GM21576 (cell line): ENCODE results near the gene TMEM30A.

Experiments used
- ATAC-seq: cut with Tn5 transposase; IDR thresholded peaks from one replicate; pipeline ENCODE4 v1.9.1; 2021; ENCODE audit warnings: mild to moderate bottlenecking, moderate library complexity; ENCODE audit not compliant: unreplicated experiment

Gene TMEM30A

GRCh38 chr6:75284632-75285282, at the start of gene TMEM30A:
Gene TMEM30A, minus strand, starts transcription at chr6:75284792. Its CDS starts 154 bp downstream, at chr6:75284638.
- ATAC-seq: peak; percentile 85

- ATAC-seq: no peak
Measured at GRCh38 chr6:75333676-75334200, 49.1 kb upstream of the TMEM30A start.

- ATAC-seq: no peak
Measured at GRCh38 chr6:75331151-75331550, 46.6 kb upstream of the TMEM30A start.

DNA sequence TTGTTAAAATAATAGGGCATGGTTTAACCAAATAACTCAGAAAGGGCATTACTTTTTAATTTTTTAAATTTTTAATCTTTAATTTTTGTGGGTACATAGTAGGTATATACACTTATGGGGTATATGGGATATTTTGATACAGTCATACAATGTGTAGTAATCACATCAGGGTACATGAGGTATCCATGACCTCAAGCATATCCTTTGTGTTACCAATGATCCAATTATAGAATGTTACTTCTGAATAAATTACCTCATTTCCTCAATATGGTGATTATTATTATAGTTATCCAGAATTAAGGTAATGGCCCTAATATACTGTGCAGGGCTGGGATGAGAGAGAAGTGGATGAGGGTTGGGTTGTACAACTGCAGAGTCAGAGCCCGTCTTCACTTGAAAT, 45.1 kb upstream of the TMEM30A start:
- ATAC-seq: no peak

DNA sequence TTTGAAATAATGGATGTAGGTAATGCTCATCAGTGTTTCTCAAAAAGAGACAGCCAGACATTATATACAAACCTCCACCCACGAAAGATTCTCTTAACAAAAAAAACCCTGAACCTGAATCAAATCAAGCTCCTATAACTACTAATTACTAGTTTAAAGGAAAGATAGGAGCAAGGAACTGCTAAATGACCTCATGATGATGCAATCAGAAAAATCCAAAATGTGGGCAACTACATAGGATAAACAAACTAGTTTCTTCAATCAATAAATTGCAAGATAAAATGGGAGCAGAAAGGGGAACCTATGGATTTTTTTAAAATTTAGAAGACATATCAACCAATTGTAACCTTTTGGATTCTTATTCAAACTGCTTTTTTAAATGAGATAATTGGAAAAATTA, 43.2 kb upstream of the TMEM30A start:
- ATAC-seq: no peak

DNA sequence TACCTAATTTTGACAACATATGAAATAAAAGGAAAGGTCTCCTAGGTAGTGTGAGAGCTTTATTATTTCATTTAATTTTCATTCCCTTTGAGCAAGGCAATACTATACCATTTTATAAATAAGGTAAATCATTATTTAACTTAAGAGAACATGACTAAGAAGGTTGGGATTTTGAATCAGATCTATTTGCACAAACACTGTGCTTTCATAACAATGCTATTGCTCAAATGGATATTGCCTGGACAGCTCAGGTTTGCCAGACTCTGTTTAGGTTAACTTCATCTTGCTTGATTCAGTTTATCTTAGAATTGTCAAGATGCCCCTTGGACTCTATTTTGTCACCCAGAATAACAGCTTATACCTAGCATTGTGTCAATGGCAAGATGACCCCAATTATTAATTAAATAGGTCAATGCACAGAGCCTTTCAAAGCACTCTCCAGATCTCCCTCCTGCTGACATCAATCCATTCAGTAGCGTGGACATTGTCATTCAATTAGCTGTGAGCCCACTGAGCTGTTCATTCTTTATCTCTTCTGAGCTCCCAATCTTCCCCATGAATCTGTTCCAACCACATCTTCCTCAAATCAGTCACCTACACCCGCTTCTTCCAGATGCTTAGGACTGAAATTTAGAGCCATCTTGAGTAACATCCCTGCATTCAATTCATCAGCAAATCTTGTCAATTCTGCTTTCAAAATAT, 42.1 kb upstream of the TMEM30A start:
- no peak for ATAC-seq

DNA sequence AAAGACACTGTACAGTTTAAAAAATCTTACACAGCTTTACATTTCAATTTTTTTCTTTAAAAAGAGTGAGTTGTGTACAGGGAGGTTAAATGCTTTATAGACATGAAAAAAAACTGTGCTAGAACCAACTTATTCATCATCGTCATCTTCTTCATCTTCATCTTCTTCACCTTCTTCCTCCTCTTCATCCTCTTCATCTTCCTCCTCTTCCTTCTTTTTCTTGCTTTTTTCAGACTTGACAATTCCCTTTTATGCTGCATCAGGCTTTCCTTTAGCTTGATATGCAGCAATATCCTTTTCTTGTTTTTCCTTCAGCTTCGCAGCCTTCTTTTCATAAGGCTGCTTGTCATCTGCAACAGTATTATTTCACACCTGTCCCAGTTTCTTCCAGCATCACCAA, 34.3 kb upstream of the TMEM30A start:
- no peak for ATAC-seq

DNA sequence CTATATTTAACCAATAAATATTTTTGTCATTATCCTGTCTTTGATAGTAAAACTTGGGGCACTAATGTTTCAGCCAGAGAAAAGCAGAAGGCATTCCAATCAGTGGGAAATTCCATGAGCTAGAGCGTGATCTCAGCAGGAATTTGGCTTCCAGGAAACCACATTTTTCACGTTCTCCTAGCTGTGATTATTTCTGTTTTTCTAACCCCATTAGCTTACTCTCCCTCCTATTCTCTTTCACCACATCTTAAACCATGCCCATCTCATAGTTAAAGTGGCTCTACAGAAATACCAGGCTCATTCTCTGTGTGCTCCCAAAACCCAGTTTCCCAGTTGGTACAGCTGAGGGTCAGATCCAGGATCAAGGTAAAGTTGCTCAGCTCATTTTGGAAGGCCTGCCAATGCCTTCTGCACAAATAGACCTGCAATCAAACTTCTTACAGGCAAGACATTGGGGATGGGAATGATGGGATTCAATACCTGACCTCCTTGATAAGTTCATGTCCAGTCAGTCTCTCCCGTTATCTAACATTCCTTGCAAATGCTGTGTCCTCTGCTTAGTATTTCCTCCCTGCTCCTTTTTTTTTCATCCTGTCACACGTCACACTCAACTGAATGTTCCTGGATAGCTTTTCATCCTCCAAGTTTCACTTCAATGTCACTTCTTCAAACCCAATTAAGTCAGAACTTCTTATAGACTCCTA, 33.1 kb upstream of the TMEM30A start:
- no peak for ATAC-seq

DNA sequence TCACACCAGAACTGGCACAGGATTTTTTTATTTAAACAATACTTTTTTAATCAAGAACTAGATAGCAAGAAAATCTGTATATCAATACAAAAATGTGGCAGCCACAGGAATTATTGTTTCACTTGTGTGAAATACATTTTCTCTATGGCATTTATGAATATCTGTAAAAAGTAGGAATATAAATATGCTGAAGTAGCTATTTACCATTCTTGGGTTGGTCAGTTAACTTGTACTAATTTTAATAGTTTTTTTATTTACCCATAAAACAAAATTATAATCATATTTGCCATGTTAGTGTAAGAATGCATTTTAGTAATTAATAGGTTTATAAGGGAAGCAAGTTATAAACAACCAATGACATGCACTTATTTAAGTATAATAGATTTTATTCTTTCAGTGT, 31.4 kb upstream of the TMEM30A start:
- ATAC-seq: no peak

DNA sequence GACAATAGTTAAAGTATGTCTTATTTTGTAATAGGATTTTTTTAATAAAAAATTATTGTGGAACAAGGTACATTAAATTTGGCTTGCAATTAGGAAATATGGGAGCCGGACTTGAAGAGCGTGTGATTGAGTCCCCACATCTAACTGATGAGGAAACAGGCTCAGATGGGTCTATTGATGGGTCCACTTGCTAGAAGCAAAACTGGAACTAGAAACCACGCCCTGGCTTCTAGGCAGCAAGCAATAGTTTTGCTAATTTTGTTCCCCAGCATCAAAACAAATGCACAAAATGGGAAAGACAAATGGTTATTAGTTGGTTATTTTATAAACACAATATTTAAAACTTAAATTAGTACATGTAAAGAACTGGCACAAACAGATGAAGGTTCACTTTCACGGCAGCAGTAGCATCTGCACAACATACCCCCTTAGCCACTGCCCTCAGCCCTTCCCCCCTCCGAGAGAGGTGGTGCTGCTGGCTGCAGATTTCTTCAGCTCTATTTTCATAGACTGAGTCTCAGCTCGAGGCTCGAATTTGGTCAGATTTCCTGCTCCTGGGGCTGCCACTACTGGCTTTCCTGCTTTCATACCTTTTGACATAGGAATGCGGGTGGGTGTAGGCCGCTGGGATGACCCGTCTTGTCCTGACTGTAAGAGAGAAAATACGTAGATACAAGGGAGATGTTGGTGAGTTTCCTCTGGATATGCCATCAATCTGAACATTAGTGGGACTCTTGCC, 23.8 kb upstream of the TMEM30A start:
- ATAC-seq: no peak

GRCh38 chr6:75307364-75308004, 22.9 kb upstream of the TMEM30A start:
- ATAC-seq: no peak

DNA sequence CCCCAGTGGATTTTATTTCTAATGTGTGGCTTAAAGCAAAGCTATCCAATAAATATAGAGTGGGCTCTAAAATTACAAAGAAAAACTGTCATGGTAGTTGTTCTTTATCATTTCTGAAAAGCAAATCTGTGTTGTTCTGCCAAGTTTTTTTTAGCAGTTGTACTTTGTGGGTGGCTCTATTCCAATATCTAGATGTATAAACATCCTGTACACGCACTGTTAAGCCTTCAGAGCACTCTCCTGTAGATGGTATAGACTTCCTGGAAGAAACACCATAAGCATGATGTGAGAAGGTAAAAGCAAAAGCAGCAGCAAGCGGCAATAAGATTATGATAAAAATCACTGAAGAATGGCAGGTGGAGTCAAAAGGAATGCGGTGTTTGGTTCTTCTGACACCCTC, 21.5 kb upstream of the TMEM30A start:
- no peak for ATAC-seq

- no peak for ATAC-seq
Measured at GRCh38 chr6:75305573-75305972, 21.0 kb upstream of the TMEM30A start.

GRCh38 chr6:75302280-75302679, 17.7 kb upstream of the TMEM30A start:
- no peak for ATAC-seq

DNA sequence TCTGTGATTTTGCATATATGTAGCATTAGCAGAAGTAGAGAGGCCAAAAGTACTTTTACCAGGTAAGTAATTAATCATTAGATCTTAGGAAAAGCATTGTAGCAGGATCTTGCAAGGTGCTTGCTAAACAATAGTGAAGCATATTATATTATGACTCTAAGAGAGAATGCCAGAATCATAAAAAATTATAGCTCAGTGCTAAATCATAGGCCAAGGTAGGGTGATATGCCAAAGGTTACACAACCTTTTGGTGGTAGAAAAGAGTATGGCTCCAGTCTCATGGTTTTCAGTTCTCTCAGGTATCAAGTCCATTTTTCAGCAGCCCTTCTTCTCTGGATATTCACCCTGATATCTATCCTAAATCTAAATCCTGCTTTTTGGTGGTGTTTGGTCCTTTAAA, 16.9 kb upstream of the TMEM30A start:
- no peak for ATAC-seq

DNA sequence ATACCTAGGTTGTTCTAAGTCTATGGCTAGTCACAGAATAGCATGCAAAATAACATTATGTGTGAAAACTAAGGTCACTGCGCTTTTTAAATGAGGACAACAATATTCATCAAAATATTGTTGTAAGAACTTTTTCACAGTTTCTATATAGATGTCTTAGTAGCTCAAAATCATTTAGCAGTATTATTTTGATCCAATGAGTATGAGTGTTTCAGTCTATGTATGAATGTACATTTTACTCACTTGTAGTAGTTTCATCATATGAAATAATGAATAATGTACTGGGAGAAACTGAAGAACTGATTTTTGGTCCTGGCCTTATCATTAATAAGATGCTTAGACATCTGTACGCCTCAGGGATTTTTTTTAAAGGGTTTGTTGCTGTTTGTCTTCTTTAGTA, 16.5 kb upstream of the TMEM30A start:
- no peak for ATAC-seq

DNA sequence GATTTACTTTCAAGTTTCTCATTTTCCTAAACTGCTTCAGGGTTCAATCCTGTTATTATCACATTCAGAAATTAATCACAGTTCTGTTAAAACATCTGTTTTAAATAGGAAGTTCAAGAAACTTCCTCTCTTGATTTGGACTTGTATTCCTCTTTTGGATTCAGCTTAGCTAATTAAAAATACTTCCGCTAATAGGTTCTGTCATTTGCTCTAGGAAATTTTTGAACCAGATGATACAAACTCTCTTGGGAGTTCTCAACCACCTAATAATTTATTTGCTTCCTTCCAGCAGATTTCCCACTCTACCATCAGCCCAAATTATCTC, 15.9 kb upstream of the TMEM30A start:
- no peak for ATAC-seq

DNA sequence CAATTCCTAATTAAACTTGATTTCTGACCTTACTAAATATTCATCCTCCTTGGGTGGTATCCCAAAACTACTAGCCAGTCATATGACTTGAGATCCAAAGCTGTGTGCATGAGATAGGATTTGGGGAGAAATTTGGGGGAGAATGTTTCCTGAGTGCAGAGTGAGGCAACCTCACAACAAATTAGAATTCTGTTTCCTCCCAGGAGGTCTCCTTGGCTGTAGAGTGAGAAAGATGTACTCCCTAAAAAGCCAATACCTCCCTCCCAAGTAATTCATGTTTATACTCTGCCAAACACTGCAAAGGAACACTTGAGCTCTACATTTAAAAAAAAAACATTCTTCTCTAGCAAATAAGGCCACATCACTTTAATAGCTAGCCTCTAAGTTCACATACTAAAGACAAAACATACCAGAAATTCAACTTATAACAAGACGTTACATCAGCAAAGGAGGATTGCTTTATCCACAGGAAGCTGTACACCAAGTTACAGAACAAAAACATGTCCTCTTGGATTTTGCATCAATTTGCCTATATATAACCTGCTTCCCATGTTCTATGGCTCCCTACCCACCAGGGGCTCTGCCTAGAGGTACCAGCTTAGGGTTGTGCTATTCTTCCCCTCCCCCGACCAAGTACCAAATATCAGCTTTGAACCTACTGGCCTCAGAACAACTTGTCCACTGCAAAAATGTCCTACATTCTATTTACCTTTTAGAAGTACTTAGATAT, 15.4 kb upstream of the TMEM30A start:
- no peak for ATAC-seq

DNA sequence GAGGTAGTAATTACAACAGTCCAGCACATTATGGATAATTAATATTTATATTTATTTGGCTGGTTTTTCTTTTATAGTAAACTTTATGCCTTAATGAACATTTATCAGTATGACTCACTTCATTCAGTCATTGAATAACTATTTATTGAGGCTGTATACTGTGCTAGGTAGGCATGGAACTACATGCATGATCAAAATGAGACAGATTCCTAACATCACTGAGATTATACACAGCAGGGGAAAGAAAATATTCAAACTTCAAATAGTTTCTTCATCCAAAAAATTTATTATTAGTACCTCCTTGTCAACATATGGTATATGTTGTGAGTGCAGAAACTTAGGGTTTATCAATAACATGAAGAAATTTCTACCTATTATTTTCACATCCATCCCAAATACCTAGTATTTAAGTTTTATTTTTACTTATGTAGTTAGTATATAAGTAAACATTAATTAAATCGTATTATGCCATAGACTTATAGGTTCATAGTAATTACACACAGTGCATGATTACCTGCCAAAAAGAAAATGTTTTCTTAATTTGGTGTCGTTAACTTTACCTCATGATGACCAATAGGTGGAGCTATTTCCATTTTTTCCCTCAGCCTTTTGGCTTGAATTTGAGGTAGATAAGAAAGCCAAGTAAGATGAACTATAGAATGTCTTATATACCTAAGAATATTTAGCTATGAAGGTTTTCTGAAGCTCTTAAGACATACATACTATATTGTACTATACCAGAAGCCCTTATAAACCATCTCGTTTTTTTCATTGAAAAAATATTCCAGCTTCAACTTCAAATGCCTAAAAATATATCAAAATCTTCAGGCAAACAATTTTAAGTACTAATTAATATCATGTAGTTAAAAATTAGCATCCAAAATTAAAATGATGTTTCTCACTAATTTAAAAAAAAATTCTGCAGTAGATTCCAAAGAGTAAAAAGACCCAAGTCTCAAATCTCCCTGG, 12.5 kb upstream of the TMEM30A start:
- ATAC-seq: peak; percentile 69
